Bronchial epithelial cell (primary cell): ENCODE results near the gene NCK1. TPM values are rescaled to one million over a fixed set of nuclear protein-coding genes. Genes with fewer than 3 reads are reported as not detected.
"Not testable (repeated sequence)": the region's sequence is repeated elsewhere in the genome, so short reads cannot be mapped to it uniquely, and the experiment has no call there.

Experiments
- DNase-seq: peaks from one replicate; pipeline ENCODE4 v3.0.0-alpha.2; 2010; ENCODE audit warnings: low read depth
- FAIRE-seq: peaks from 2 replicates; lab custom pipeline; 2011; peaks lifted over from hg19 to GRCh38; lab: Jason Lieb, UNC
- H3K27me3 ChIP-seq: 2 replicates; pipeline ENCODE4 v1.5.1; 2011; ENCODE audit warnings: low read length; ENCODE audit not compliant: control insufficient read depth, insufficient read depth
- H3K36me3 ChIP-seq: 2 replicates; pipeline ENCODE4 v1.5.1; 2011; ENCODE audit warnings: low read length; ENCODE audit not compliant: control insufficient read depth, insufficient read depth
- H3K4me3 ChIP-seq: 2 replicates; pipeline ENCODE4 v1.5.1; 2011; ENCODE audit warnings: mild to moderate bottlenecking, low read depth, low read length, control low read depth
- total RNA-seq: library from RNA; depleted of rRNA; stranded (reverse); fragments of >200 nt; gene quantifications from 2 replicates; pipeline ENCODE4 v1.2.1, GENCODE V29; 2014
- TF ChIP-seq, protein P1 (sequence below): IDR thresholded peaks from 2 replicates; pipeline ENCODE4 v1.5.1; 2011; ENCODE audit warnings: mild to moderate bottlenecking, moderate library complexity, low read length, control low read depth, inconsistent platforms; ENCODE audit not compliant: insufficient read depth, severe bottlenecking

NCK1 gene
- total RNA-seq, 1 donor from 2014 or later, result 81.6 TPM

DNA sequence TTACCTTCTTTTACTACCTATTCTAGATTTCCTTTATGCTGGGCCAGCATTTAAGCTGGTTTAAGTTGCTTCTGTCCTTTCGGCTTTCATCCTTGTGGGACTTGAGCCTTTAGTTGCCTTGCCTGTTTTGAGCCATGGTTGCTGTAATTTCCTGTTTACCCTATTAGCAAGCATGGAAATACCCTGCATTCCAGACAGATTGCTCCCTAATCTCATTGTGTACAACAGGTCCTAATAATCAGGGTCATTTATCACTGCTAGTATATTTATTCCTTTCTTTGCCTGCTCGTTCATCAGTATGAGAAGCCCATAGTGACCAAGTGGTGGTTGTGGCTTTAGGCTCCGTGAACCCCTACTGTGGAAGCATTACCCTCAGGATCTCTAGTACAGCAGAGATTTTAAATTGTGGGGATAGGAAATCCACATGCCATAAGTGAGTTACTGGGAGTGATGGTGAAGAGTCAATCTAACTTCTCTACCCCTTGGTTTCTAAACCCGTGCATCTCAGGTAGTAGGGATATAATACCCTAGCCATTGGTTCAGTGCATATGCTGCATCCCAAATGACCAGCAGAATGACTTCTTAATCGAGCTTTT is 31.9 kb downstream of the NCK1 start:
- no peaks in the 10 kb centered on the region for H3K36me3 ChIP-seq
- TF ChIP-seq, protein P1, sequence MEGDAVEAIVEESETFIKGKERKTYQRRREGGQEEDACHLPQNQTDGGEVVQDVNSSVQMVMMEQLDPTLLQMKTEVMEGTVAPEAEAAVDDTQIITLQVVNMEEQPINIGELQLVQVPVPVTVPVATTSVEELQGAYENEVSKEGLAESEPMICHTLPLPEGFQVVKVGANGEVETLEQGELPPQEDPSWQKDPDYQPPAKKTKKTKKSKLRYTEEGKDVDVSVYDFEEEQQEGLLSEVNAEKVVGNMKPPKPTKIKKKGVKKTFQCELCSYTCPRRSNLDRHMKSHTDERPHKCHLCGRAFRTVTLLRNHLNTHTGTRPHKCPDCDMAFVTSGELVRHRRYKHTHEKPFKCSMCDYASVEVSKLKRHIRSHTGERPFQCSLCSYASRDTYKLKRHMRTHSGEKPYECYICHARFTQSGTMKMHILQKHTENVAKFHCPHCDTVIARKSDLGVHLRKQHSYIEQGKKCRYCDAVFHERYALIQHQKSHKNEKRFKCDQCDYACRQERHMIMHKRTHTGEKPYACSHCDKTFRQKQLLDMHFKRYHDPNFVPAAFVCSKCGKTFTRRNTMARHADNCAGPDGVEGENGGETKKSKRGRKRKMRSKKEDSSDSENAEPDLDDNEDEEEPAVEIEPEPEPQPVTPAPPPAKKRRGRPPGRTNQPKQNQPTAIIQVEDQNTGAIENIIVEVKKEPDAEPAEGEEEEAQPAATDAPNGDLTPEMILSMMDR, result no peak
- DNase-seq (peak; percentile 97), FAIRE-seq (no peak)
- H3K4me3 ChIP-seq, result no peak overlapping the region
- H3K27me3 ChIP-seq, result no peaks in the 10 kb centered on the region

- FAIRE-seq, H3K27me3 ChIP-seq, H3K36me3 ChIP-seq, DNase-seq, H3K4me3 ChIP-seq: not testable (repeated sequence)
These were observed 35.2 kb downstream of the NCK1 start for GRCh38 chr3:136897171-136897570.

- FAIRE-seq, result no peak
- no peaks in the 10 kb centered on the region for H3K36me3 ChIP-seq
- no peaks in the 10 kb centered on the region for H3K27me3 ChIP-seq
- no peak for DNase-seq
- TF ChIP-seq, protein P1, result no peak
- H3K4me3 ChIP-seq, result no peak overlapping the region
These were observed 36.5 kb downstream of the NCK1 start for GRCh38 chr3:136898549-136898948.

DNA sequence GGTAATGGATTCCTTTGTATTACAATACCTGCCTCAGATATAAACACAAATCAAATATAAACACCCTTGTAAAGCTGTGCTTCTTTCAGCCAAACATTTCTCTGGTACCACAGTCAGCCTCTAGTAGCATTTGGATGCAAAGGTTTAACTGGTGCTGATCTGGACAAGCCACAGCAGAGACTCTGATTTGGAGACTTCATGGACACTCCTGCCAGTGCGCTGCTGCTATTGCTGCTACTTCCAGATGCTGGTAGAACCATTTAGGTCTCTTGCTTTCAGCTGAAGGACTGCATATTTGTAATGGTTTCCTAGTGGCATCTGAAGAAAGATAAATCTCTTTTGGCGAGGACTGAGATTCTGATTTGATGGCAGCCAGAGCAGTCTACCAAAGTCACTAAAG is 36.9 kb downstream of the NCK1 start:
- no peaks in the 10 kb centered on the region for H3K27me3 ChIP-seq
- H3K36me3 ChIP-seq, result no peaks in the 10 kb centered on the region
- TF ChIP-seq, protein P1, result no peak
- no peak overlapping the region for H3K4me3 ChIP-seq
- FAIRE-seq (no peak), DNase-seq (no peak)

GRCh38 chr3:136899622-136900158 is 37.7 kb downstream of the NCK1 start:
- DNase-seq, result no peak
- no peak overlapping the region for H3K4me3 ChIP-seq
- H3K36me3 ChIP-seq, result no peaks in the 10 kb centered on the region
- FAIRE-seq, result no peak
- no peaks in the 10 kb centered on the region for H3K27me3 ChIP-seq
- TF ChIP-seq, protein P1, result no peak

- not testable (repeated sequence) for H3K4me3 ChIP-seq, DNase-seq, FAIRE-seq, H3K27me3 ChIP-seq, H3K36me3 ChIP-seq
These were observed 38.7 kb downstream of the NCK1 start for GRCh38 chr3:136900694-136901093.

DNA sequence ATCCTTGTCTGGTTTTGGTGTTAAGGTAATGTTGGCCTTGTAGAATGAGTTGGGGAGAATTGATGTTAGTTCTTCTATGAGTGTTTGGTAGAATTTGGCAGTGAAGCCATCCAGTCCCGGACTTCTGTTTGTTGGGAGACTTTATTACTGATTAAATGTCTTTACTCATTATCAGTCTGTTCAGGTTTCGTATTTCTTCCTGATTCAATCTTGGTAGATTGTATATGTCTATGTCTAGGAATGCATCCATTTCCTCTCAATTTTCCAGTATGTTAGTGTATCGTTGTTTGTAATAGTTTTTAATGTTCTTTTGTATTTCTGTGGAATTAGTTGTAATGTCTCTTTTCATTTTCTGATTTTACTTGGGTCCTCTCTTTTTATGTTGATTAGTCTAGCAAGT is 39.4 kb downstream of the NCK1 start:
- DNase-seq (no peak), FAIRE-seq (no peak)
- no peak overlapping the region for H3K4me3 ChIP-seq
- no peaks in the 10 kb centered on the region for H3K27me3 ChIP-seq
- TF ChIP-seq, protein P1, result no peak
- H3K36me3 ChIP-seq, result no peaks in the 10 kb centered on the region

- not testable (repeated sequence) for DNase-seq, H3K36me3 ChIP-seq, H3K27me3 ChIP-seq, H3K4me3 ChIP-seq, FAIRE-seq
These were observed 40.5 kb downstream of the NCK1 start for GRCh38 chr3:136902530-136902929.
